Measurements from ENCODE around the gene PCYT1A. TPM values are rescaled to one million over a fixed set of nuclear protein-coding genes. Genes with fewer than 3 reads are reported as not detected.

PCYT1A gene
- total and polyA plus RNA-seq, 12 donors, result 20.8 to 111 (median 73.9) TPM

DNA sequence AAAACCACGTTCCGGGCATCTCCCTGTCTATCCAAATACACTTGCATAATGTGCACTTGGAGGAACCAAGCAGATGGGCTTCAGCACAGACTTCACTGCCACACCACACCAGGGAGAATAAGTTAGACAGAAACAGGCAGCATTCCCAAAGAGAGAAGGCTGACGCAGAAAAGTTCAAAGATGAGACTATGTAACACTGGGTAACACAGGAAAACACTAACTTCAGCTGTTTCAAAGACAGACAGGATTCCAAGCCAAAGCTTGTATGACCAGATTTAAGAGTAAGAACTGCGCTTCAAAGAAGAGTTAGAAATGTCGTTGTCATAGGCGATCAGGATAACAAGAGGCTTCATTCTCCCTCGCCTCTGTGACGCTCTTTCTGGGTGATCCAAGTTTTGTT is 51.3 kb downstream of the PCYT1A start:
- WGBS, 4 donors, result 90 to 98% (median 95%) methylated on average over 8 of the region's 8 CpGs
- H3K27me3 ChIP-seq, result no peaks in the 10 kb centered on the region
- H3K9me3 ChIP-seq (replicated peaks in 1 of 3), result no peaks in the 10 kb centered on the region
- peaks cover 7 to 23% of the 10 kb centered on the region in 2 donors for H3K4me1 ChIP-seq (replicated peaks in 1 of 2)
- TF ChIP-seq POLR2A (IDR thresholded peaks at IDR 0.05), result no peak
- TF ChIP-seq, protein P1, sequence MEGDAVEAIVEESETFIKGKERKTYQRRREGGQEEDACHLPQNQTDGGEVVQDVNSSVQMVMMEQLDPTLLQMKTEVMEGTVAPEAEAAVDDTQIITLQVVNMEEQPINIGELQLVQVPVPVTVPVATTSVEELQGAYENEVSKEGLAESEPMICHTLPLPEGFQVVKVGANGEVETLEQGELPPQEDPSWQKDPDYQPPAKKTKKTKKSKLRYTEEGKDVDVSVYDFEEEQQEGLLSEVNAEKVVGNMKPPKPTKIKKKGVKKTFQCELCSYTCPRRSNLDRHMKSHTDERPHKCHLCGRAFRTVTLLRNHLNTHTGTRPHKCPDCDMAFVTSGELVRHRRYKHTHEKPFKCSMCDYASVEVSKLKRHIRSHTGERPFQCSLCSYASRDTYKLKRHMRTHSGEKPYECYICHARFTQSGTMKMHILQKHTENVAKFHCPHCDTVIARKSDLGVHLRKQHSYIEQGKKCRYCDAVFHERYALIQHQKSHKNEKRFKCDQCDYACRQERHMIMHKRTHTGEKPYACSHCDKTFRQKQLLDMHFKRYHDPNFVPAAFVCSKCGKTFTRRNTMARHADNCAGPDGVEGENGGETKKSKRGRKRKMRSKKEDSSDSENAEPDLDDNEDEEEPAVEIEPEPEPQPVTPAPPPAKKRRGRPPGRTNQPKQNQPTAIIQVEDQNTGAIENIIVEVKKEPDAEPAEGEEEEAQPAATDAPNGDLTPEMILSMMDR (IDR thresholded peaks at IDR 0.05), result no peak
- H3K36me3 ChIP-seq (replicated peaks in 1 of 2), result peaks cover 0 to 41% of the 10 kb centered on the region in 2 donors
- intact Hi-C loops (cut with DNase I), result no loop called here
- H3K27ac ChIP-seq, result no peak overlapping the region
- DNase-seq, result no peak
- no peak overlapping the region for H3K4me3 ChIP-seq

DNA sequence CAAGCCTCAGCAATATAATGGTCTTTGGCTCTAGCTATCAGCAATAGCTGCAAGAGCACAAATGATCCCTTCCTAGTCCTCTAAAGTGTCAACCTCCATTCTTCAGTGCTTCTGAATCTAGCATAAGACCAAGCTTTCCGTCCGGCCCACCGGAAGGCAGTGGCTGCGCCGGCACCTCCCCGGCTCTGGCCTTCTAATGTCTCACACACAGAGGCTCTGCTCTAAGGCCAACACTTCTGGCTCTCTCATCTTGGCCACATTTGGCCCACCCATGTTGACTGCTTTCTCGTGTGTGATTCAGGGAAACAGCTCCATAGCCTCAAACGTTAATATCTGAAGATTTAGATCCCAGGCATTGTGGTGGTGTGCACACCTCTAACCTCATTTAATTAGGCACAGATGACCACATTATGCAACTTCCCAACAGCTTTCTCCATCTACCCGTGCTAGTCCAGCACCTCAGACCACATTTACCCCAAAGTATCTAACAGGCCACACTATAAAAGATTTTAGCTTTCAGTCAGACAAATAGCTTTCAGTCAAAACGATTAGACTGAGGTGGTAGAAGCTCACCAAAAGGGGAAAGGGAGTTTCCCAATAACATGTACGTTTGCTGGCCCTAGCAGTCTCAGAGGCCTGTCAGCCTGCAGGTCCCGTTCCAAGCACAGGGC is 51.9 kb downstream of the PCYT1A start:
- 80 to 85% (median 84%) methylated on average over 12 of the region's 12 CpGs for WGBS, 4 donors
- TF ChIP-seq POLR2A (IDR thresholded peaks at IDR 0.05), result no peak
- TF ChIP-seq, protein P1 (IDR thresholded peaks at IDR 0.05), result no peak
- Histone ChIP-seq H3K27me3 (no peaks in the 10 kb centered on the region), H3K4me1 (replicated peaks in 1 of 2) (peaks cover 5 to 18% of the 10 kb centered on the region in 2 donors), H3K27ac (no peak overlapping the region), H3K36me3 (replicated peaks in 1 of 2) (peaks cover 0 to 37% of the 10 kb centered on the region in 2 donors), H3K9me3 (replicated peaks in 1 of 3) (no peaks in the 10 kb centered on the region), H3K4me3 (no peak overlapping the region)
- DNase-seq, result no peak
- intact Hi-C loops (cut with DNase I), result no loop called here

- peaks cover 0 to 11% of the 10 kb centered on the region in 2 donors for H3K36me3 ChIP-seq (replicated peaks in 1 of 2)
- intact Hi-C loops (cut with DNase I), result no loop called here
- H3K27ac ChIP-seq, result no peak overlapping the region
- H3K4me1 ChIP-seq (replicated peaks in 1 of 2), result peaks cover under 1 to 4% of the 10 kb centered on the region in 2 donors
- H3K27me3 ChIP-seq, result no peaks in the 10 kb centered on the region
- H3K4me3 ChIP-seq, result no peak overlapping the region
- WGBS, 4 donors, result 82 to 94% (median 89%) methylated on average over 8 of the region's 8 CpGs
- no peak for TF ChIP-seq POLR2A (IDR thresholded peaks at IDR 0.05)
- no peak for DNase-seq
- H3K9me3 ChIP-seq (replicated peaks in 1 of 3), result no peaks in the 10 kb centered on the region
These were observed 54.7 kb downstream of the PCYT1A start for GRCh38 chr3:196232882-196233251.

- TF ChIP-seq, protein P1 (IDR thresholded peaks at IDR 0.05), result no peak
- TF ChIP-seq POLR2A (IDR thresholded peaks at IDR 0.05), result no peak
- Histone ChIP-seq H3K36me3 (replicated peaks in 1 of 2) (peaks cover 0 to 5% of the 10 kb centered on the region in 2 donors), H3K27ac (no peak overlapping the region), H3K9me3 (replicated peaks in 1 of 3) (no peaks in the 10 kb centered on the region), H3K27me3 (no peaks in the 10 kb centered on the region), H3K4me3 (no peak overlapping the region), H3K4me1 (replicated peaks in 1 of 2) (peaks cover 6 to 10% of the 10 kb centered on the region in 2 donors)
- WGBS, 4 donors, result 84 to 95% (median 93%) methylated on average over 12 of the region's 12 CpGs
- no peak for DNase-seq
- intact Hi-C loops (cut with DNase I), result no loop called here
These were observed 55.2 kb downstream of the PCYT1A start for GRCh38 chr3:196232154-196232881.
